Measurements from ENCODE around the gene SLC35F2. TPM values are rescaled to one million over a fixed set of nuclear protein-coding genes. Genes with fewer than 3 reads are reported as not detected.

The SLC35F2 gene
- polyA plus RNA-seq, 1 donor from 2014 or later = 0.59 TPM

DNA sequence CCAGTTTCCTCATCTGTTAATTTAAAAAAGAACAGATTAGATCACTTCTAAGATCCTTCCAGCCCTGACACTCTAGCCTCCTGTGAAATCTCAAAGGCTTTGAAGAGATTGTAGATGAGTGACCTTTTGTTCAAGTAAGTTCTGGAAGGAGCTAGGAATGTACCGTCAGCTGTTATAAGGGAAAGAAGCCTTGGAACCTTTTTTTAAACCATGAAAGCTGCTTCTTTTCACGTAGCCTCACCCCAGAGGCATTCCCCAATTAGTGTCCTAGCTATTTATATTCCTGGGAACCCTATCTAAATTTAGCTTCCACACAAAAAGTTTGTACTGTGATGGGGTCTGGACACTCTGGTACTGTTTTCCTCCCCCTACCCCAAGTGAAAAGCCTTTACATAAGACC is 111.0 kb downstream of the SLC35F2 start:
- H3K27me3 ChIP-seq (ENCODE audit: insufficient read depth, low read depth, low read length) = no peaks in the 10 kb centered on the region
- no peak overlapping the region for H3K4me3 ChIP-seq (ENCODE audit: low read length)
- H3K9ac ChIP-seq (ENCODE audit: low read length) = no peak overlapping the region
- no peaks in the 10 kb centered on the region for H3K36me3 ChIP-seq (ENCODE audit: insufficient read depth, low read length)
- H2AFZ ChIP-seq (ENCODE audit: low read depth, low read length) = no peak overlapping the region
- no peak overlapping the region for H3K4me2 ChIP-seq (ENCODE audit: low read length)
- H3K27ac ChIP-seq (ENCODE audit: low read length) = no peak overlapping the region
- no peak for TF ChIP-seq EP300 (conservative IDR thresholded peaks at IDR 0.05; ENCODE audit: poor library complexity, severe bottlenecking)
- no peak for TF ChIP-seq REST (IDR thresholded peaks at IDR 0.05; ENCODE audit: borderline replicate concordance)
- TF ChIP-seq CTCF (IDR thresholded peaks at IDR 0.05; ENCODE audit: poor library complexity, severe bottlenecking) = no peak
- TF ChIP-seq TAF1 (IDR thresholded peaks at IDR 0.05; ENCODE audit: low read depth) = no peak
- TF ChIP-seq EZH2 (IDR thresholded peaks at IDR 0.05; ENCODE audit: borderline replicate concordance, insufficient read depth, low read length, poor library complexity, severe bottlenecking) = no peak
- no peak for TF ChIP-seq MXI1 (conservative IDR thresholded peaks at IDR 0.05; ENCODE audit: poor library complexity, severe bottlenecking)
- TF ChIP-seq SMC3 (conservative IDR thresholded peaks at IDR 0.05; ENCODE audit: poor library complexity) = no peak
- no peak for TF ChIP-seq RAD21 (conservative IDR thresholded peaks at IDR 0.05)
- no peak for TF ChIP-seq POLR2AphosphoS5 (IDR thresholded peaks at IDR 0.05)
- no peaks in the 10 kb centered on the region for H4K20me1 ChIP-seq (ENCODE audit: insufficient read depth)
- no peaks in the 10 kb centered on the region for H3K9me3 ChIP-seq (ENCODE audit: low read length)
- H3F3A ChIP-seq (ENCODE audit: insufficient read depth, low read length, poor library complexity, severe bottlenecking) = no peaks in the 10 kb centered on the region
- H3K9me2 ChIP-seq (ENCODE audit: insufficient read depth, low read length) = no peaks in the 10 kb centered on the region
- no peaks in the 10 kb centered on the region for H3K79me2 ChIP-seq (replicated peaks; ENCODE audit: insufficient read depth, low read length)

DNA sequence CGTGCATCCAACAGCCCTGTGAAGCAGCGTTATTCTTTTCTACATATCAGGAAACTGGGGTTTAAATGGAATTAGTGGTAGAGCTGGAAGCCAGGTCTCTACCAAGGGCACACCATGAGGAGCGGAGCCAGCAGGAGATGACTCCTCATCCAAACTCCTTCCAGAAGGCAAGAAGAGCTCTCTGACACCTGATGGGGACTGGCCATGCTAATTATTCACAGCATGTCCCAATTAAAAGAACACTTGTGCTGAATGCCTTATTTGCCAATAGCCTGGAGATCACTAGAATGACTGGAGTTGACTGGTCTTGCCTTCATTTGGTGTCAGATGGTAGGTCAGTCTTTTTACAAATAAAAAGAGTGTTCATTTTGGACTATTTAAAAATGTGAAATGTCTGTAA is 113.9 kb downstream of the SLC35F2 start:
- no peaks in the 10 kb centered on the region for H3K79me2 ChIP-seq (replicated peaks; ENCODE audit: insufficient read depth, low read length)
- no peaks in the 10 kb centered on the region for H3F3A ChIP-seq (ENCODE audit: insufficient read depth, low read length, poor library complexity, severe bottlenecking)
- TF ChIP-seq EZH2 (IDR thresholded peaks at IDR 0.05; ENCODE audit: borderline replicate concordance, insufficient read depth, low read length, poor library complexity, severe bottlenecking) (no peak), REST (IDR thresholded peaks at IDR 0.05; ENCODE audit: borderline replicate concordance) (no peak), RAD21 (conservative IDR thresholded peaks at IDR 0.05) (no peak), CTCF (IDR thresholded peaks at IDR 0.05; ENCODE audit: poor library complexity, severe bottlenecking) (no peak), TAF1 (IDR thresholded peaks at IDR 0.05; ENCODE audit: low read depth) (no peak), POLR2AphosphoS5 (IDR thresholded peaks at IDR 0.05) (no peak), MXI1 (conservative IDR thresholded peaks at IDR 0.05; ENCODE audit: poor library complexity, severe bottlenecking) (no peak), EP300 (conservative IDR thresholded peaks at IDR 0.05; ENCODE audit: poor library complexity, severe bottlenecking) (no peak), SMC3 (conservative IDR thresholded peaks at IDR 0.05; ENCODE audit: poor library complexity) (no peak)
- no peak overlapping the region for H3K9ac ChIP-seq (ENCODE audit: low read length)
- H3K27me3 ChIP-seq (ENCODE audit: insufficient read depth, low read depth, low read length) = no peaks in the 10 kb centered on the region
- H3K4me2 ChIP-seq (ENCODE audit: low read length) = no peak overlapping the region
- no peaks in the 10 kb centered on the region for H3K9me2 ChIP-seq (ENCODE audit: insufficient read depth, low read length)
- H3K9me3 ChIP-seq (ENCODE audit: low read length) = peaks cover 4% of the 10 kb centered on the region
- H3K4me3 ChIP-seq (ENCODE audit: low read length) = no peak overlapping the region
- H4K20me1 ChIP-seq (ENCODE audit: insufficient read depth) = no peaks in the 10 kb centered on the region
- H2AFZ ChIP-seq (ENCODE audit: low read depth, low read length) = no peak overlapping the region
- no peaks in the 10 kb centered on the region for H3K36me3 ChIP-seq (ENCODE audit: insufficient read depth, low read length)
- H3K27ac ChIP-seq (ENCODE audit: low read length) = no peak overlapping the region
